Left ventricle myocardium inferior (tissue), 1 donor: Measurements from ENCODE around the gene MAGI2. TPM values are rescaled to one million over a fixed set of nuclear protein-coding genes. Genes with fewer than 3 reads are reported as not detected.

ENCODE experiments used
- DNase-seq: peaks from one replicate; pipeline ENCODE4 v3.0.0-alpha.2; 2020
- H3K27ac ChIP-seq: fragments of 200-600 bp; replicated peaks from 2 replicates; pipeline ENCODE4 v1.8.0; 2021
- H3K27me3 ChIP-seq: fragments of 200-600 bp; 2 replicates; pipeline ENCODE4 v1.8.0; 2021; ENCODE audit warnings: low read depth
- H3K36me3 ChIP-seq: fragments of 200-600 bp; 2 replicates; pipeline ENCODE4 v1.8.0; 2021
- H3K4me1 ChIP-seq: fragments of 200-600 bp; 2 replicates; pipeline ENCODE4 v1.8.0; 2021
- H3K4me3 ChIP-seq: fragments of 200-600 bp; 2 replicates; pipeline ENCODE4 v1.8.0; 2021; ENCODE audit warnings: mild to moderate bottlenecking, moderate library complexity
- H3K9me3 ChIP-seq: fragments of 200-600 bp; replicated peaks from 2 replicates; pipeline ENCODE4 v1.8.0; 2021
- intact Hi-C: fragments of 100-400 bp; cut with micrococcal nuclease; formaldehyde crosslinking; loops from one replicate; pipeline ENCODE4 v1.11.0; 2022
- total RNA-seq: library from RNA; stranded (reverse); fragmentation: NEBNext Ultra II Directional; extraction: Animal tissue kit (Norgen Biotek cat#: 25700); gene quantifications from one replicate; pipeline ENCODE4 v1.2.1, GENCODE V29; 2021
- TF ChIP-seq, protein P1 (sequence below): fragments of 200-600 bp; IDR thresholded peaks from 2 replicates; pipeline ENCODE4 v1.8.0; 2021; ENCODE audit warnings: antibody characterized with exemption, mild to moderate bottlenecking, borderline replicate concordance
- donor health status: DM: no; HTN: yes; CAD: no; lungs with severe emphysema.

Gene MAGI2
- total RNA-seq, 1 donor from 2014 or later = 4.5 TPM

DNA sequence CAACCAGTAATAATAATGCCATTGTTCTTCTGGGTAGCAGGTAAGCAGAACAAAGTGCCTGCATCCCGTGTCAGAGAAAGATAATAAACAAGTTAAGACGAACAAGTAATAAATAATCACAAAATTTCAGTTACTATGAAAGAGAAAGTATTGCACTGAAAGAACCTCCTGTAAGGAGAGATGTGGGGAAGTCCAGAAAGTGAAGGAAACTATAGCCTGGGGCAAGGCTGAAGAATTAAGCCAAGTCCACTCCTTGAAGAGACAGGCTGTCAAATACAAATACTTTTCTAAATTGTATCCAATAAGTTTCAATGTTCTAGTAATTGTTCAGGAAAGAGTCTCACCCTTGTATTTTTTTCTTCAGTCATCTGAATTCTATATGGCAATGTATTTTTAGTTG lies 611.4 kb downstream of the MAGI2 start:
- no peak for DNase-seq
- intact Hi-C loops = no loop called here
- H3K9me3 ChIP-seq = no peaks in the 10 kb centered on the region
- H3K4me3 ChIP-seq = no peak overlapping the region
- TF ChIP-seq, protein P1, sequence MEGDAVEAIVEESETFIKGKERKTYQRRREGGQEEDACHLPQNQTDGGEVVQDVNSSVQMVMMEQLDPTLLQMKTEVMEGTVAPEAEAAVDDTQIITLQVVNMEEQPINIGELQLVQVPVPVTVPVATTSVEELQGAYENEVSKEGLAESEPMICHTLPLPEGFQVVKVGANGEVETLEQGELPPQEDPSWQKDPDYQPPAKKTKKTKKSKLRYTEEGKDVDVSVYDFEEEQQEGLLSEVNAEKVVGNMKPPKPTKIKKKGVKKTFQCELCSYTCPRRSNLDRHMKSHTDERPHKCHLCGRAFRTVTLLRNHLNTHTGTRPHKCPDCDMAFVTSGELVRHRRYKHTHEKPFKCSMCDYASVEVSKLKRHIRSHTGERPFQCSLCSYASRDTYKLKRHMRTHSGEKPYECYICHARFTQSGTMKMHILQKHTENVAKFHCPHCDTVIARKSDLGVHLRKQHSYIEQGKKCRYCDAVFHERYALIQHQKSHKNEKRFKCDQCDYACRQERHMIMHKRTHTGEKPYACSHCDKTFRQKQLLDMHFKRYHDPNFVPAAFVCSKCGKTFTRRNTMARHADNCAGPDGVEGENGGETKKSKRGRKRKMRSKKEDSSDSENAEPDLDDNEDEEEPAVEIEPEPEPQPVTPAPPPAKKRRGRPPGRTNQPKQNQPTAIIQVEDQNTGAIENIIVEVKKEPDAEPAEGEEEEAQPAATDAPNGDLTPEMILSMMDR = no peak
- H3K4me1 ChIP-seq = no peaks in the 10 kb centered on the region
- H3K36me3 ChIP-seq = no peaks in the 10 kb centered on the region
- H3K27me3 ChIP-seq = no peaks in the 10 kb centered on the region
- H3K27ac ChIP-seq = no peak overlapping the region

DNA sequence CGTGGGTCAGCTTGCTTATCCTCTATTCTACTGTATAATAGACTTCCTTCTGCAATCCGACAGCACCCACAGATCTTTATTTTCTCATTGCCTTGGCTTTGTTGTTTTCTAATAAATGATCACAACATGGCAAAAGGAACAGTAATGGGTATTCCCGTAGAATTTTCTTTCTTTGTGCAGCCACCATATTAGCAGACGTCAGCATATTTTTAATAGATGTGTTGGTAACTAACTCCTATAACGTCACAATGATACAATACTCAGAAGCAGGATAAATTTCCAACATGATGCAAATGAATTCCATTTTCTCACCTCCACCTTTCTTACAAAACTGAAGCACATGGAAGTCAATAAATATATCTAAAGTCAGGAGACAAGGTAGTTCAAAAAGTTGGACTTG lies 617.6 kb downstream of the MAGI2 start:
- H3K9me3 ChIP-seq = peaks cover 3% of the 10 kb centered on the region
- no peak for DNase-seq
- no peaks in the 10 kb centered on the region for H3K4me1 ChIP-seq
- H3K27ac ChIP-seq = no peak overlapping the region
- H3K36me3 ChIP-seq = no peaks in the 10 kb centered on the region
- H3K4me3 ChIP-seq = no peak overlapping the region
- H3K27me3 ChIP-seq = no peaks in the 10 kb centered on the region
- intact Hi-C loops = no loop called here
- TF ChIP-seq, protein P1 = no peak

GRCh38 chr7:78828317-78828716 lies 625.1 kb downstream of the MAGI2 start:
- H3K9me3 ChIP-seq = peaks cover under 1% of the 10 kb centered on the region
- no peak overlapping the region for H3K4me3 ChIP-seq
- TF ChIP-seq, protein P1 = no peak
- no peak for DNase-seq
- H3K27me3 ChIP-seq = no peaks in the 10 kb centered on the region
- intact Hi-C loops = no loop called here
- H3K4me1 ChIP-seq = no peaks in the 10 kb centered on the region
- H3K36me3 ChIP-seq = no peaks in the 10 kb centered on the region
- H3K27ac ChIP-seq = no peak overlapping the region

DNA sequence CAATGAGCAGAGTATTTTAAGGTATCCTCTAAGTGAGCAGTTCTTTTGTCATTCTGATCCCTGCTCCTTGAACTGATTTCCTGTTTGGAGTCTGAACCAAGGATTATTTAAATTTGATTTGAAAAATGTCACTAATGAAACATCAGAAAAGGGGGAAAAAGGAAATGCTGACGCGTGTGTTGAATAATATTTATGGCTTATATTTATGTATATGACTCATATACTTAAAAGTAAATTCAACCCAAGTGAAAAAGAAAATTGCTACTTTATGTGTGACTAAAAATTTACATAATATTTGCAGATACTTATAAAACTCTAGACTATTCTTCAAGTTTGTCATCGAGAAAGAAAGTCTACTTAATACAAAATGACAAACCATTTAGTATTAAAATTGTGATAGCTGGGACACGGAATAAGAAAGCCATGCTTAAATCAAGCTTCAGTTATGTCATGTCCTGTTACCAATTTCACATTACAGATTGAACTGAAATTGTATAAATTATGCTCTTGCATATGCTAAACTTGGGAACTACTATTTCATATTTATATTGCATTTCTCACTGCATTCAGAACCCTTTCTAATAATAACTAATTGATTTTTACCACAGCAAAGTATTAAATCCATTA lies 649.9 kb downstream of the MAGI2 start:
- no peaks in the 10 kb centered on the region for H3K4me1 ChIP-seq
- no peak for DNase-seq
- no peaks in the 10 kb centered on the region for H3K36me3 ChIP-seq
- H3K9me3 ChIP-seq = peaks cover 14% of the 10 kb centered on the region
- H3K27me3 ChIP-seq = no peaks in the 10 kb centered on the region
- no peak overlapping the region for H3K4me3 ChIP-seq
- TF ChIP-seq, protein P1 = no peak
- intact Hi-C loops = no loop called here
- H3K27ac ChIP-seq = no peak overlapping the region

DNA sequence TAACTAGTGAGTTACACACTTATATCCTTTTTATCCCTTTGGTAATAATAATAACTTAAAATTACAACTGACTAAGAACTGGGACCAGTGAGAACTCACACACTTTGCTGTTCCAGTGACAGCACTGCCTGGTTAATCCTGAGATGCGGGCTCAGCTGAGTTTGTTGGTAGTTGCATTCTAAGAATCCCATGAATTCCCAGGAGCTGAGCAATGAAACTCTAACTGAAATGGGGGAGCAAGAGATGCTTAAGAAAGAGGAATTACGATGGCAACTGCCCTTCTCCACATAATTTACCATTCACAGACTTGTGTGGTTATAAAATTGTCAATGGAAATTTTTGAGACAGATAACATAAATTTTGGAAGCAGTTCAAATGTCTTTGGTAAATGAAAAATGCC lies 659.4 kb downstream of the MAGI2 start:
- H3K9me3 ChIP-seq = peaks cover 25% of the 10 kb centered on the region
- no peaks in the 10 kb centered on the region for H3K4me1 ChIP-seq
- no peak overlapping the region for H3K4me3 ChIP-seq
- H3K27ac ChIP-seq = no peak overlapping the region
- peaks cover 4% of the 10 kb centered on the region for H3K36me3 ChIP-seq
- intact Hi-C loops = no loop called here
- TF ChIP-seq, protein P1 = no peak
- H3K27me3 ChIP-seq = no peaks in the 10 kb centered on the region
- no peak for DNase-seq
